ENCODE results near the gene BEND4.

GRCh38 chr4:42159271-42160001 is 7.0 kb upstream of the BEND4 start:
- TF ChIP-seq CTCF (IDR thresholded peaks at IDR 0.05) (no peak), POLR2A (IDR thresholded peaks at IDR 0.05) (no peak), POLR2AphosphoS5 (IDR thresholded peaks at IDR 0.05) (no peak)

Data from transverse colon (tissue), 4 donors.